K562 (cell line): ENCODE measurements around the gene SASH3. TPM values are rescaled to one million over a fixed set of nuclear protein-coding genes. Genes with fewer than 3 reads are reported as not detected.

ENCODE experiments used
- CCNT2 ChIP-seq: IDR thresholded peaks from 2 replicates; pipeline ENCODE4 v1.6.1; 2011; ENCODE audit warnings: borderline replicate concordance, low read depth, mild to moderate bottlenecking, moderate library complexity, mixed read lengths, low read length; ENCODE audit not compliant: insufficient read length; ENCODE audit errors: extremely low read depth
- CEBPB ChIP-seq: fragments of 450-650 bp; IDR thresholded peaks from 2 replicates; pipeline ENCODE4 v1.6.1; 2016; ENCODE audit warnings: missing genetic modification characterization, missing compliant biosample characterization
- CREB3 ChIP-seq: fragments of 450-650 bp; conservative IDR thresholded peaks from 2 replicates; pipeline ENCODE4 v1.6.1; 2016; ENCODE audit warnings: missing genetic modification characterization, low read depth, mild to moderate bottlenecking, missing compliant biosample characterization, moderate library complexity
- HNRNPH1 ChIP-seq: fragments of 200-400 bp; formaldehyde crosslinking; optimal IDR thresholded peaks from 2 replicates; pipeline ENCODE3; 2017; ENCODE audit warnings: low read depth, mild to moderate bottlenecking, low read length, moderate library complexity
- MTF1 ChIP-seq: fragments of 250-450 bp; sonication (Bioruptor Pico); IDR thresholded peaks from 2 replicates; pipeline ENCODE4 v1.9.0; 2021; ENCODE audit warnings: moderate library complexity, mild to moderate bottlenecking, inconsistent platforms, borderline replicate concordance
- NFYB ChIP-seq: IDR thresholded peaks from 2 replicates; pipeline ENCODE4 v1.6.1; 2011; ENCODE audit warnings: mild to moderate bottlenecking, moderate library complexity; ENCODE audit not compliant: insufficient read length; ENCODE audit errors: extremely low read depth
- POLR2B ChIP-seq: fragments of 450-650 bp; IDR thresholded peaks from 2 replicates; pipeline ENCODE4 v1.6.1; 2018; ENCODE audit warnings: low read depth; ENCODE audit not compliant: partially characterized antibody
- TAF1 ChIP-seq: IDR thresholded peaks from 2 replicates; pipeline ENCODE4 v1.6.1; 2011; ENCODE audit warnings: mild to moderate bottlenecking, low read length, moderate library complexity; ENCODE audit not compliant: insufficient read depth, control insufficient read depth, severe bottlenecking; ENCODE audit errors: extremely low read depth
- TAF9B ChIP-seq: fragments of 450-650 bp; IDR thresholded peaks from 2 replicates; pipeline ENCODE4 v1.6.1; 2018; ENCODE audit warnings: mild to moderate bottlenecking; ENCODE audit not compliant: partially characterized antibody
- U2AF2 ChIP-seq: fragments of 200-400 bp; formaldehyde crosslinking; optimal IDR thresholded peaks from 2 replicates; pipeline ENCODE3; 2017; ENCODE audit warnings: low read depth, mild to moderate bottlenecking, low read length
- ZNF23 ChIP-seq: fragments of 250-450 bp; sonication (Bioruptor Pico); IDR thresholded peaks from 2 replicates; pipeline ENCODE4 v1.4.0; 2020; ENCODE audit warnings: mild to moderate bottlenecking
- ZNF232 ChIP-seq: sonication (generic); formaldehyde crosslinking; IDR thresholded peaks from 2 replicates; pipeline ENCODE4 v1.8.0; 2022; ENCODE audit warnings: mild to moderate bottlenecking, missing genetic modification reagents
- ZNF583 ChIP-seq: fragments of 250-450 bp; sonication (Bioruptor Pico); IDR thresholded peaks from 2 replicates; pipeline ENCODE4 v1.4.0; 2020
- polyA plus RNA-seq, 8 experiments: library from polyadenylated mRNA; depleted of rRNA in 4 of 8; stranded (reverse) in 5 of 8; unstranded in 3 of 8; fragments of >200 nt; fragmentation: Nextera tagmentation in 2 of 8; fragmentation: Illumina TruSeq in 1 of 8; extraction: Ambion mirVana in 2 of 8; extraction: Trizol in 1 of 8; gene quantifications; 2 replicates each; pipeline versions ENCODE4 v1.2.1 to v1.2.3, GENCODE V29; 2011 to 2014; ENCODE audit warnings: inconsistent platforms in 1 of 8, missing spikeins in 1 of 8
- total RNA-seq, 7 experiments: library from RNA; depleted of rRNA in 6 of 7; stranded (reverse); fragments of >200 nt in 6 of 7; fragmentation: Illumina TruSeq in 2 of 7; extraction: Trizol in 2 of 7; gene quantifications; 2 replicates each; pipeline versions ENCODE4 v1.2.1 to v1.2.3, GENCODE V29; 2011 to 2021; ENCODE audit warnings: low replicate concordance in 1 of 7

SASH3 gene
- total and polyA plus RNA-seq, 9 of the 15 experiments (the other 6 are each of a cell fraction or from before 2014, with no cell fraction given): 0.03 to 0.72 (median 0.08) TPM

- TF ChIP-seq TAF1: no peak
- no peak for TF ChIP-seq CEBPB
- no peak for TF ChIP-seq MTF1 (CRISPR knock-in tag)
- no peak for TF ChIP-seq U2AF2
- no peak for TF ChIP-seq TAF9B
- no peak for TF ChIP-seq ZNF583
- no peak for TF ChIP-seq NFYB
- TF ChIP-seq CREB3 (tag): no peak
- no peak for TF ChIP-seq ZNF232
- TF ChIP-seq CCNT2: no peak
- no peak for TF ChIP-seq ZNF23 (CRISPR knock-in tag)
- TF ChIP-seq HNRNPH1: no peak
- no peak for TF ChIP-seq POLR2B
Measured at GRCh38 chrX:129768186-129768585, 11.6 kb upstream of the SASH3 start (continued).
